ENCODE measurements around the gene TMA7. TPM values are rescaled to one million over a fixed set of nuclear protein-coding genes. Genes with fewer than 3 reads are reported as not detected.

TMA7 gene
- 100 to 1,000 TPM; 177 to 284 (median 198) TPM for total RNA-seq
- 100 to 1,000 TPM; 289 to 733 TPM for polyA plus RNA-seq
- long read RNA-seq, donor 1, transcript TMA7-202 (3 exons, 619 nt), result minor isoform, 5 of 206 reads
- long read RNA-seq, donor 1, transcript TMA7-201 (4 exons, 561 nt), result major isoform, 190 of 206 reads
- long read RNA-seq, donor 1, partial matches to known transcripts, result 4 of 206 reads
- long read RNA-seq, donor 1, other reads (novel, unspliced or antisense), result 7 of 206 reads
- long read RNA-seq, donor 2, transcript TMA7-201 (4 exons, 561 nt), result major isoform, 84 of 97 reads
- long read RNA-seq, donor 2, partial matches to known transcripts, result 6 of 97 reads
- long read RNA-seq, donor 2, other reads (novel, unspliced or antisense), result 5 of 97 reads
- long read RNA-seq, donor 3, transcript TMA7-201 (4 exons, 561 nt), result major isoform, 169 of 193 reads
- long read RNA-seq, donor 3, transcript TMA7-202 (3 exons, 619 nt), result minor isoform, 5 of 193 reads
- long read RNA-seq, donor 3, partial matches to known transcripts, result 3 of 193 reads
- long read RNA-seq, donor 3, other reads (novel, unspliced or antisense), result 16 of 193 reads

GRCh38 chr3:48439820-48440589, at the start of gene TMA7, which contains the start of gene CCDC51:
Gene TMA7, plus strand, starts transcription at chr3:48440257. Its CDS starts 40 bp downstream, at chr3:48440297.
Gene CCDC51, minus strand, starts transcription at chr3:48440119. Its CDS starts 4,991 bp downstream, at chr3:48435128.
- Histone ChIP-seq H3K36me3 (peaks cover 0 to 41% (median 32%) of the 10 kb centered on the region in 9 donors), H3K4me3 (peak within 1 kb of the TSS; percentile 60 to 98 (median 86)), H3K27ac (peak within 1 kb of the TSS; percentile 78 to 96 (median 92)), H3K9me3 (no peaks in the 10 kb centered on the region), H3K27me3 (no peaks in the 10 kb centered on the region), H3K4me1 (peaks cover 0 to 32% (median 19%) of the 10 kb centered on the region in 12 donors)
- ATAC-seq, result peak; percentile 97 to 99 (median 99)
- DNase-seq, result peak; percentile 98 to 99 (median 99)
- TF ChIP-seq CTCF (IDR thresholded peaks at IDR 0.05), result no peak
- peak in 1 of 2 donors; percentile 85 for TF ChIP-seq POLR2A (IDR thresholded peaks at IDR 0.05)
- intact Hi-C loops (cut with DNase I), result loop anchor here in 5 of 10 donors (5.0 kb wide), 3 partner anchors 168 to 248 kb away; no protein-coding TSS in a partner anchor
- 0 to 1% (median 1%) methylated on average over 47 to 54 of the region's 54 CpGs for WGBS, 4 donors

GRCh38 chr3:48394391-48394790, 45.7 kb upstream of the TMA7 start:
- Histone ChIP-seq H3K4me3 (no peak overlapping the region), H3K9me3 (no peaks in the 10 kb centered on the region), H3K36me3 (no peaks in the 10 kb centered on the region), H3K4me1 (no peaks in the 10 kb centered on the region), H3K27me3 (peaks cover 0 to 16% (median 0%) of the 10 kb centered on the region in 9 donors), H3K27ac (no peak overlapping the region)
- ATAC-seq (no peak), DNase-seq (no peak)
- WGBS, 4 donors, result 89 to 96% (median 95%) methylated on average over 2 of the region's 2 CpGs
- no peak for TF ChIP-seq POLR2A (IDR thresholded peaks at IDR 0.05)
- TF ChIP-seq CTCF (IDR thresholded peaks at IDR 0.05), result no peak
- intact Hi-C loops (cut with DNase I), result no loop called here

- H3K36me3 ChIP-seq, result no peaks in the 10 kb centered on the region
- TF ChIP-seq POLR2A (IDR thresholded peaks at IDR 0.05) (no peak), CTCF (IDR thresholded peaks at IDR 0.05) (no peak)
- ATAC-seq (no peak), DNase-seq (no peak)
- WGBS, 4 donors, result 57 to 73% (median 68%) methylated on average over 3 of the region's 3 CpGs
- H3K27ac ChIP-seq, result no peak overlapping the region
- no peak overlapping the region for H3K4me3 ChIP-seq
- H3K9me3 ChIP-seq, result no peaks in the 10 kb centered on the region
- intact Hi-C loops (cut with DNase I), result no loop called here
- no peaks in the 10 kb centered on the region for H3K4me1 ChIP-seq
- H3K27me3 ChIP-seq, result peaks cover 0 to 16% (median 0%) of the 10 kb centered on the region in 9 donors
Observed at GRCh38 chr3:48395714-48396113, 44.3 kb upstream of the TMA7 start.

All from heart left ventricle (tissue), 16 donors.